SK-N-SH (cell line): ENCODE measurements around the gene USH1C. TPM values are rescaled to one million over a fixed set of nuclear protein-coding genes. Genes with fewer than 3 reads are reported as not detected.

Source experiments
- CTCF ChIA-PET: fragments of 300-600, 350-600 bp; formaldehyde crosslinking; extraction: SDS; loops from one replicate; lab custom pipeline; 2021; lab: Yijun Ruan, JAX
- POLR2A ChIA-PET: fragments of 350-600 bp; sonication (Branson Sonifier 250); formaldehyde crosslinking; extraction: SDS; loops from one replicate; lab custom pipeline; 2020; ENCODE audit warnings: antibody characterized with exemption, inconsistent platforms; lab: Yijun Ruan, JAX
- DNase-seq: peaks from one replicate; pipeline ENCODE4 v3.0.0; 2012
- H2AFZ ChIP-seq: fragments of 200-600 bp; sonication (generic); 2 replicates; pipeline ENCODE4 v1.8.1; 2016; ENCODE audit warnings: antibody characterized with exemption, mild to moderate bottlenecking, low read depth
- H3F3A ChIP-seq: fragments of 200-600 bp; sonication (generic); replicated peaks from 2 replicates; pipeline ENCODE3; 2016; ENCODE audit warnings: antibody characterized with exemption, mild to moderate bottlenecking; ENCODE audit not compliant: insufficient read depth
- H3K27ac ChIP-seq, 2 experiments: fragments of 200-500 bp in 1 of 2; fragments of 200-600 bp in 1 of 2; sonication (Bioruptor generic) in 1 of 2; sonication (generic), shearing (Covaris generic) in 1 of 2; 2 replicates each; pipeline versions ENCODE4 v1.5.1 to v1.6.1; 2014 to 2016; ENCODE audit warnings: low read depth in 2 of 2, inconsistent platforms in 1 of 2, low read length in 1 of 2, mild to moderate bottlenecking in 1 of 2, mixed read lengths in 1 of 2
- H3K27me3 ChIP-seq: fragments of 200-600 bp; sonication (generic), shearing (Covaris generic); 2 replicates; pipeline ENCODE4 v1.6.1; 2016; ENCODE audit warnings: mixed run types; ENCODE audit not compliant: insufficient read depth
- H3K36me3 ChIP-seq, 2 experiments: fragments of 200-500 bp in 1 of 2; fragments of 200-600 bp in 1 of 2; sonication (Bioruptor generic) in 1 of 2; sonication (generic) in 1 of 2; replicated peaks in 1 of 2; 2 replicates each; pipeline versions ENCODE3 to v1.5.1; 2014 to 2016; ENCODE audit warnings: low read length in 1 of 2, mild to moderate bottlenecking in 1 of 2; ENCODE audit not compliant: insufficient read depth in 2 of 2, control insufficient read depth in 1 of 2
- H3K4me1 ChIP-seq, 2 experiments: fragments of 200-500 bp in 1 of 2; fragments of 200-600 bp in 1 of 2; sonication (Bioruptor generic) in 1 of 2; sonication (generic), shearing (Covaris generic) in 1 of 2; 2 replicates each; pipeline versions ENCODE4 v1.5.1 to v1.6.1; 2014 to 2016; ENCODE audit warnings: low read depth in 1 of 2, low read length in 1 of 2, mixed run types in 1 of 2; ENCODE audit not compliant: insufficient read depth in 2 of 2, control insufficient read depth in 1 of 2
- H3K4me2 ChIP-seq: fragments of 200-600 bp; sonication (generic), shearing (Covaris generic); 2 replicates; pipeline ENCODE4 v1.6.1; 2017; ENCODE audit warnings: mixed run types
- H3K4me3 ChIP-seq, 2 experiments: fragments of 200-500 bp in 1 of 2; fragments of 200-600 bp in 1 of 2; sonication (Bioruptor generic) in 1 of 2; sonication (generic), shearing (Covaris generic) in 1 of 2; 2 replicates each; pipeline versions ENCODE4 v1.5.1 to v1.8.1; 2014 to 2016; ENCODE audit warnings: low read depth in 2 of 2, inconsistent platforms in 1 of 2, low read length in 1 of 2, mild to moderate bottlenecking in 1 of 2, mixed read lengths in 1 of 2, moderate library complexity in 1 of 2
- H3K79me2 ChIP-seq: fragments of 200-600 bp; sonication (generic); 2 replicates; pipeline ENCODE4 v1.8.1; 2017; ENCODE audit warnings: mild to moderate bottlenecking; ENCODE audit not compliant: insufficient read depth
- H3K9ac ChIP-seq: fragments of 200-600 bp; sonication (generic); 2 replicates; pipeline ENCODE4 v1.6.1; 2017; ENCODE audit warnings: mixed run types
- H3K9me2 ChIP-seq: fragments of 200-600 bp; sonication (generic); 2 replicates; pipeline ENCODE4 v1.6.1; 2017; ENCODE audit warnings: mixed run types
- H3K9me3 ChIP-seq: fragments of 200-600 bp; sonication (generic); 2 replicates; pipeline ENCODE4 v1.6.1; 2017; ENCODE audit warnings: mixed run types, mild to moderate bottlenecking, moderate library complexity
- H4K20me1 ChIP-seq: fragments of 200-600 bp; sonication (generic); 2 replicates; pipeline ENCODE4 v1.6.1; 2017; ENCODE audit warnings: mild to moderate bottlenecking, mixed run types; ENCODE audit not compliant: insufficient read depth
- GABPA ChIP-seq: IDR thresholded peaks from 2 replicates; pipeline ENCODE4 v1.4.0; 2012; ENCODE audit warnings: low read depth, mild to moderate bottlenecking
- NFIC ChIP-seq: IDR thresholded peaks from 2 replicates; pipeline ENCODE4 v1.4.0; 2012; ENCODE audit warnings: borderline replicate concordance
- RAD21 ChIP-seq: IDR thresholded peaks from 2 replicates; pipeline ENCODE4 v1.6.1; 2012; ENCODE audit warnings: mild to moderate bottlenecking, low read length
- TAF1 ChIP-seq: IDR thresholded peaks from 2 replicates; pipeline ENCODE4 v1.6.1; 2012; ENCODE audit warnings: low read depth, mild to moderate bottlenecking, low read length, moderate library complexity, borderline replicate concordance
- TEAD4 ChIP-seq: IDR thresholded peaks from 2 replicates; pipeline ENCODE4 v1.4.0; 2012; ENCODE audit warnings: mild to moderate bottlenecking, borderline replicate concordance; ENCODE audit not compliant: insufficient read depth
- YY1 ChIP-seq: IDR thresholded peaks from 2 replicates; pipeline ENCODE4 v1.4.0; 2012; ENCODE audit warnings: low read depth, mild to moderate bottlenecking
- WGBS: methylation state at CpG from one replicate; pipeline ENCODE4 v1.1.6; 2017; ENCODE audit warnings: low lambda C conversion rate; 5-methylcytosine and 5-hydroxymethylcytosine counted together
- polyA plus RNA-seq, 3 experiments: library from polyadenylated mRNA; depleted of rRNA; stranded (reverse); fragments of >200 nt; gene quantifications; 2 replicates each; pipeline ENCODE4 v1.2.3, GENCODE V29; 2012
- TF ChIP-seq, protein P1 (sequence below): IDR thresholded peaks from 2 replicates; pipeline ENCODE4 v1.4.0; 2012; ENCODE audit warnings: low read depth, borderline replicate concordance
- TF ChIP-seq, protein P2 (sequence below): IDR thresholded peaks from 2 replicates; pipeline ENCODE4 v1.6.1; 2012; ENCODE audit warnings: mild to moderate bottlenecking, low read depth, low read length, moderate library complexity

The USH1C gene
- polyA plus RNA-seq, 1 of the 3 experiments (the other 2 are of a cell fraction), result not detected

DNA sequence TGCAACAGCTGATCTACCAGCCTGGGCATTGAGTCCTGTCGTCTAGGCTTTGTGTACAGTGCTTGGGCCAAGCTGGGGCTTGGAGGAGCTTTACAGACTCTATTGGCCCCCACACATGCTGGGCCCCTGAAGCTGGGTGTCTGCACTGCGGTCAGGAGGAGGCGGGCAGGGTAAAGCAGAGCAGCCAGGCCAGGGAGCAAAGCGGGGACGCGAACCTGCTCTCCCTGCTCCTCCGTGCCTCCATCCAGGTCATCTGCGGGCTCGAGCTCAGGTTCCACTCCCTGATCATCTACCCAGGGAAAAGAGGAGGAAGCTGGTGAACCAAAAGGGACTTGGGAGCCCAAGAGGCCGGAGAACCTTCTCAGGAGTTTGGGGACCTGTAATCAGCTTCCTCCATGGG, 27.0 kb downstream of the USH1C start:
- ChIA-PET CTCF (interaction anchor here (0.9 to 45.6 kb wide), 4 partner anchors 7 to 214 kb away, joined by 3 to 1101 read pairs (median 499); partner anchors contain the start of gene KCNJ11), POLR2A (no interaction called here)
- H3K27ac ChIP-seq, result no peak overlapping the region
- H3K9me2 ChIP-seq, result no peaks in the 10 kb centered on the region
- H3K79me2 ChIP-seq, result no peaks in the 10 kb centered on the region
- no peak overlapping the region for H3K4me2 ChIP-seq
- H3K4me3 ChIP-seq, result no peak overlapping the region
- H4K20me1 ChIP-seq, result no peaks in the 10 kb centered on the region
- no peak overlapping the region for H3K9ac ChIP-seq
- H3F3A ChIP-seq, result no peaks in the 10 kb centered on the region
- H3K27me3 ChIP-seq, result no peaks in the 10 kb centered on the region; the same call in none of the 2 replicates
- TF ChIP-seq NFIC (no peak), RAD21 (no peak), GABPA (no peak), TAF1 (no peak)
- TF ChIP-seq, protein P1, sequence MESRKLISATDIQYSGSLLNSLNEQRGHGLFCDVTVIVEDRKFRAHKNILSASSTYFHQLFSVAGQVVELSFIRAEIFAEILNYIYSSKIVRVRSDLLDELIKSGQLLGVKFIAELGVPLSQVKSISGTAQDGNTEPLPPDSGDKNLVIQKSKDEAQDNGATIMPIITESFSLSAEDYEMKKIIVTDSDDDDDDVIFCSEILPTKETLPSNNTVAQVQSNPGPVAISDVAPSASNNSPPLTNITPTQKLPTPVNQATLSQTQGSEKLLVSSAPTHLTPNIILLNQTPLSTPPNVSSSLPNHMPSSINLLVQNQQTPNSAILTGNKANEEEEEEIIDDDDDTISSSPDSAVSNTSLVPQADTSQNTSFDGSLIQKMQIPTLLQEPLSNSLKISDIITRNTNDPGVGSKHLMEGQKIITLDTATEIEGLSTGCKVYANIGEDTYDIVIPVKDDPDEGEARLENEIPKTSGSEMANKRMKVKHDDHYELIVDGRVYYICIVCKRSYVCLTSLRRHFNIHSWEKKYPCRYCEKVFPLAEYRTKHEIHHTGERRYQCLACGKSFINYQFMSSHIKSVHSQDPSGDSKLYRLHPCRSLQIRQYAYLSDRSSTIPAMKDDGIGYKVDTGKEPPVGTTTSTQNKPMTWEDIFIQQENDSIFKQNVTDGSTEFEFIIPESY, result no peak
- no peaks in the 10 kb centered on the region for H3K36me3 ChIP-seq
- no peaks in the 10 kb centered on the region for H3K9me3 ChIP-seq
- H3K4me1 ChIP-seq, result peaks cover 0 to 8% of the 10 kb centered on the region in 2 experiments; a peak in 1 of 4 replicates
- 70% methylated on average over 4 of the region's 10 CpGs for WGBS
- DNase-seq, result no peak
- H2AFZ ChIP-seq, result no peak overlapping the region

DNA sequence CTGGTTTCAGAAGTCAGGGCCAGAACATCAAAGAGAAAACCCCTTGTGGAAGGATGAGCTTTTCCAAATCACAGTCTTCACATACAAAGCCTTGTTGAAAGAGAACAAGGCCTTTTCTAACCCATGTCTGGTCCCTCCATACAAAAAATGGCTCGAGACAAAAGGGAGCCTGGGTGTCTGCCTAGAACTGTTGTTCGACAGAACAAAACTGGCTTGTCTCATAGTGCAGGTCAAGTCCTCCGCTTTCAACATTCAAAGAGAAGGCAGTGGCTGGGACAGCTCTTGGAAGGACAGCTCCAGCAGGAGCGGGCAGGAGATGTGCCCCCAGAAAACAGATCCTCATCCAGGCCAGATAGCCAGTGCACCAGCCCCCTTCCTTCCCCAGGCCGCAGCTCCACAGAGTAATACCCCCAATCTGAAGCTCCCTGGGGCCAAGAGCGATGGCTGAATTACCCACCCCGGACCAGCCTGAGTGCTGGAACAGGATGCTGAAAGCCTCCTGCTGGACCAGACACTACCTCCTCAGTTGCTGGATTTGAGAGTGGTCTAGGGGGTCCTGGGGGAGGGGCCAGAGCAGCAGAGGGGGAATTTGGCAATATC, 27.6 kb downstream of the USH1C start:
- Histone ChIP-seq H3K9me2 (no peaks in the 10 kb centered on the region), H3K79me2 (no peaks in the 10 kb centered on the region), H3K27me3 (no peaks in the 10 kb centered on the region; the same call in none of the 2 replicates), H3K4me2 (no peak overlapping the region), H4K20me1 (no peaks in the 10 kb centered on the region), H3K4me1 (peaks cover 0 to 8% of the 10 kb centered on the region in 2 experiments; a peak in 1 of 4 replicates), H3K9ac (no peak overlapping the region), H3K4me3 (no peak overlapping the region), H3K27ac (no peak overlapping the region), H2AFZ (no peak overlapping the region), H3K36me3 (no peaks in the 10 kb centered on the region), H3F3A (no peaks in the 10 kb centered on the region), H3K9me3 (no peaks in the 10 kb centered on the region)
- CTCF ChIA-PET, result interaction anchor here (0.9 to 45.6 kb wide), 5 partner anchors 7 to 214 kb away, joined by 3 to 1101 read pairs (median 499); partner anchors contain the start of gene KCNJ11
- POLR2A ChIA-PET, result no interaction called here
- TF ChIP-seq, protein P2, sequence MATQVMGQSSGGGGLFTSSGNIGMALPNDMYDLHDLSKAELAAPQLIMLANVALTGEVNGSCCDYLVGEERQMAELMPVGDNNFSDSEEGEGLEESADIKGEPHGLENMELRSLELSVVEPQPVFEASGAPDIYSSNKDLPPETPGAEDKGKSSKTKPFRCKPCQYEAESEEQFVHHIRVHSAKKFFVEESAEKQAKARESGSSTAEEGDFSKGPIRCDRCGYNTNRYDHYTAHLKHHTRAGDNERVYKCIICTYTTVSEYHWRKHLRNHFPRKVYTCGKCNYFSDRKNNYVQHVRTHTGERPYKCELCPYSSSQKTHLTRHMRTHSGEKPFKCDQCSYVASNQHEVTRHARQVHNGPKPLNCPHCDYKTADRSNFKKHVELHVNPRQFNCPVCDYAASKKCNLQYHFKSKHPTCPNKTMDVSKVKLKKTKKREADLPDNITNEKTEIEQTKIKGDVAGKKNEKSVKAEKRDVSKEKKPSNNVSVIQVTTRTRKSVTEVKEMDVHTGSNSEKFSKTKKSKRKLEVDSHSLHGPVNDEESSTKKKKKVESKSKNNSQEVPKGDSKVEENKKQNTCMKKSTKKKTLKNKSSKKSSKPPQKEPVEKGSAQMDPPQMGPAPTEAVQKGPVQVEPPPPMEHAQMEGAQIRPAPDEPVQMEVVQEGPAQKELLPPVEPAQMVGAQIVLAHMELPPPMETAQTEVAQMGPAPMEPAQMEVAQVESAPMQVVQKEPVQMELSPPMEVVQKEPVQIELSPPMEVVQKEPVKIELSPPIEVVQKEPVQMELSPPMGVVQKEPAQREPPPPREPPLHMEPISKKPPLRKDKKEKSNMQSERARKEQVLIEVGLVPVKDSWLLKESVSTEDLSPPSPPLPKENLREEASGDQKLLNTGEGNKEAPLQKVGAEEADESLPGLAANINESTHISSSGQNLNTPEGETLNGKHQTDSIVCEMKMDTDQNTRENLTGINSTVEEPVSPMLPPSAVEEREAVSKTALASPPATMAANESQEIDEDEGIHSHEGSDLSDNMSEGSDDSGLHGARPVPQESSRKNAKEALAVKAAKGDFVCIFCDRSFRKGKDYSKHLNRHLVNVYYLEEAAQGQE, result no peak
- TF ChIP-seq TEAD4, result no peak
- no peak for TF ChIP-seq YY1
- DNase-seq, result no peak
- 58% methylated on average over 7 of the region's 7 CpGs for WGBS
